Chondrocyte (in vitro differentiated cells): ENCODE measurements around the gene SOX2. TPM values are rescaled to one million over a fixed set of nuclear protein-coding genes. Genes with fewer than 3 reads are reported as not detected.
"Not testable (repeated sequence)": the region's sequence is repeated elsewhere in the genome, so short reads cannot be mapped to it uniquely, and the experiment has no call there.

Experiments
- DNase-seq: peaks from one replicate; pipeline ENCODE4 v3.0.0; 2021; ENCODE audit warnings: mixed read lengths, low spot score
- H3K27ac Mint-ChIP-seq: one replicate; pipeline ENCODE4 v1.8.0; 2021; ENCODE audit warnings: mild to moderate bottlenecking, moderate library complexity, mixed read lengths; ENCODE audit not compliant: unreplicated experiment
- H3K27me3 Mint-ChIP-seq: 2 replicates; pipeline ENCODE4 v1.8.0; 2021; ENCODE audit warnings: low read depth, mixed read lengths
- H3K36me3 Mint-ChIP-seq: 2 replicates; pipeline ENCODE4 v1.8.0; 2021; ENCODE audit warnings: low read depth, mixed read lengths
- H3K4me1 Mint-ChIP-seq: 2 replicates; pipeline ENCODE4 v1.8.0; 2021; ENCODE audit warnings: low read depth, mild to moderate bottlenecking, mixed read lengths
- H3K4me3 Mint-ChIP-seq: one replicate; pipeline ENCODE4 v1.8.0; 2021; ENCODE audit warnings: mild to moderate bottlenecking, moderate library complexity, mixed read lengths; ENCODE audit not compliant: unreplicated experiment
- H3K9me3 Mint-ChIP-seq: 2 replicates; pipeline ENCODE4 v1.8.0; 2021; ENCODE audit warnings: low read depth, mixed read lengths
- total RNA-seq: library from RNA; stranded (reverse); gene quantifications from 3 replicates; pipeline ENCODE4 v1.2.1, GENCODE V29; 2021
- TF ChIP-seq, protein P1 (sequence below): fragments of 200-600 bp; sonication (generic); IDR thresholded peaks from 2 replicates; pipeline ENCODE4 v1.5.0; 2021; ENCODE audit warnings: antibody characterized with exemption, mild to moderate bottlenecking, moderate library complexity

SOX2 gene
- total RNA-seq, 1 donor from 2014 or later = 1.3 TPM

GRCh38 chr3:181757694-181758306 is 46.1 kb downstream of the SOX2 start:
- Mint-ChIP-seq H3K9me3 (no peaks in the 10 kb centered on the region), H3K36me3 (no peaks in the 10 kb centered on the region), H3K4me1 (no peaks in the 10 kb centered on the region), H3K4me3 (no peak overlapping the region), H3K27ac (no peak overlapping the region), H3K27me3 (peaks cover 12% of the 10 kb centered on the region)
- no peak for DNase-seq
- TF ChIP-seq, protein P1, sequence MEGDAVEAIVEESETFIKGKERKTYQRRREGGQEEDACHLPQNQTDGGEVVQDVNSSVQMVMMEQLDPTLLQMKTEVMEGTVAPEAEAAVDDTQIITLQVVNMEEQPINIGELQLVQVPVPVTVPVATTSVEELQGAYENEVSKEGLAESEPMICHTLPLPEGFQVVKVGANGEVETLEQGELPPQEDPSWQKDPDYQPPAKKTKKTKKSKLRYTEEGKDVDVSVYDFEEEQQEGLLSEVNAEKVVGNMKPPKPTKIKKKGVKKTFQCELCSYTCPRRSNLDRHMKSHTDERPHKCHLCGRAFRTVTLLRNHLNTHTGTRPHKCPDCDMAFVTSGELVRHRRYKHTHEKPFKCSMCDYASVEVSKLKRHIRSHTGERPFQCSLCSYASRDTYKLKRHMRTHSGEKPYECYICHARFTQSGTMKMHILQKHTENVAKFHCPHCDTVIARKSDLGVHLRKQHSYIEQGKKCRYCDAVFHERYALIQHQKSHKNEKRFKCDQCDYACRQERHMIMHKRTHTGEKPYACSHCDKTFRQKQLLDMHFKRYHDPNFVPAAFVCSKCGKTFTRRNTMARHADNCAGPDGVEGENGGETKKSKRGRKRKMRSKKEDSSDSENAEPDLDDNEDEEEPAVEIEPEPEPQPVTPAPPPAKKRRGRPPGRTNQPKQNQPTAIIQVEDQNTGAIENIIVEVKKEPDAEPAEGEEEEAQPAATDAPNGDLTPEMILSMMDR = no peak

DNA sequence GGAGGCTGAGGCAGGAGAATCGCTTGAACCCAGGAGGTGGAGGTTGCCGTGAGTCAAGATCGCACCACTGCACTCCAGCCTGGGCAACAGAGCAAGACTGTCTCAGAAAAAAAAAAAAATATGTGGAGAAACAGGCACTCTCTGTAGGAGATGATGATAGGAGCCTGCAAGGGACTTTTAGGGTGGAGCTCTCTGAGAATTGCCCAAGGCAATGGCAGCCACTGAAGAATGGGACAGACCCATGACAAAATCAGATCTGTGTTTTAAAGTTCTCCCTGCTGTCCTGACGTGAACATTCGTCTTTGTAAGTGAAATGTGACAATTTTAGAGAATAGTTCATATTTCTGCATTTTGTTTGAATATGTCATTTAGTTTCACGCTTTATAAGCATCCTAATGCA is 50.2 kb downstream of the SOX2 start:
- Mint-ChIP-seq H3K9me3 (no peaks in the 10 kb centered on the region), H3K27me3 (peaks cover 5% of the 10 kb centered on the region), H3K4me1 (no peaks in the 10 kb centered on the region), H3K36me3 (no peaks in the 10 kb centered on the region), H3K27ac (no peak overlapping the region), H3K4me3 (no peak overlapping the region)
- TF ChIP-seq, protein P1 = no peak
- DNase-seq = no peak

DNA sequence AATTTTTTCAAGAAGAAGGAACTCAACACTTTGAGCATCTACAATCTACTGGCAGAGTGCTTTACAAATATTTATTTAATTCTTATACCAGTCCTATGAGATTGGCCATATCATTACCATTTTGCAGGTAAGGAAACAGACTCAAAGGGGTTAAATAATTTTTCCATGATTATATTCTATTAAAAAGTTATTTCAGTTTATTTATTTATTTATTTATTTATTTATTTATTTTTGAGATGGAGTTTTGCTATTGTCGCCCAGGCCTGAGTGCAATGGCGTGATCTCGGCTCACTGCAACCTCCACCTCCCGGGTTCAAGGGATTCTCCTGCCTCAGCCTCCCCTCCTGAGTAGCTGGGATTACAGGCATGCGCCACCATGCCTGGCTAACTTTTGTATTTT is 52.3 kb downstream of the SOX2 start:
- not testable (repeated sequence) for H3K4me3 Mint-ChIP-seq, H3K36me3 Mint-ChIP-seq, H3K9me3 Mint-ChIP-seq, H3K27ac Mint-ChIP-seq, H3K27me3 Mint-ChIP-seq, DNase-seq, H3K4me1 Mint-ChIP-seq
